ENCODE measurements around the gene ZNF496. TPM values are rescaled to one million over a fixed set of nuclear protein-coding genes. Genes with fewer than 3 reads are reported as not detected.
"Not testable (repeated sequence)": the region's sequence is repeated elsewhere in the genome, so short reads cannot be mapped to it uniquely, and the experiment has no call there.

ZNF496 gene
- total and polyA plus RNA-seq, 5 donors from 2014 or later, result 2.0 to 6.0 (median 3.7) TPM

DNA sequence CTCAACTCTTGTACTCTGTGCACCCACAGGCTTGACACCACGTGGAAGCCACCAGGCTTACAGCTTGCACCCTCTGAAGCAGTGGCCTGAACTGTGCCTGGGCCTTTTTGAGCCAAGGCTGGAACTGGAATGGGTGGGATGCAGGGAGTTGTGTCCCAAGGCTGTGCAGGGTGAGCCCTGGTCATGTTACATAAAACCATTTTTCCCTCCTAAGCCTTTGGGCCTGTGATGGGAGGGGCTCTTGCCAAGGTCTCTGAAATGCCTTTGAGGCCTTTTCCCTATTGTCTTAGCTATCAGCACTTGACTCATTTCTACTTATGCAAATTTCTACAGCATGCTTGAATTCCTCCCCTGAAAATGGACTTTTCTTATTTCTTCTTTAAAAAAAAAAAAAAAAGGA lies 61.7 kb downstream of the ZNF496 start:
- Mint-ChIP-seq H3K27me3 (peaks cover 15% of the 10 kb centered on the region), H3K36me3 (no peaks in the 10 kb centered on the region), H3K9me3 (peaks cover 4 to 22% (median 12%) of the 10 kb centered on the region in 7 donors), H3K27ac (no peak overlapping the region), H3K4me1 (no peaks in the 10 kb centered on the region), H3K4me3 (no peak overlapping the region)
- peaks cover 0 to 9% of the 10 kb centered on the region in 2 experiments for H3K9me3 ChIP-seq (ENCODE audit: control insufficient read depth in 2 of 2, low read length in 2 of 2)
- no peaks in the 10 kb centered on the region for H3K27me3 ChIP-seq (ENCODE audit: control insufficient read depth, insufficient read depth, low read length)
- no peak overlapping the region for H3K27ac ChIP-seq (ENCODE audit: insufficient read depth, low read length, poor library complexity, severe bottlenecking)
- no peak overlapping the region for H3K4me3 ChIP-seq (ENCODE audit: low read depth, low read length)
- H3K36me3 ChIP-seq (ENCODE audit: control insufficient read depth, insufficient read depth, low read length), result no peaks in the 10 kb centered on the region
- DNase-seq (no peak), ATAC-seq (ENCODE audit: low read depth in 2 of 2) (no peak)
- H3K4me1 ChIP-seq (ENCODE audit: control insufficient read depth, insufficient read depth, low read length, poor library complexity, severe bottlenecking), result no peaks in the 10 kb centered on the region

GRCh38 chr1:247269133-247269532 lies 62.5 kb downstream of the ZNF496 start:
- Mint-ChIP-seq H3K27ac (no peak overlapping the region), H3K9me3 (peaks cover 7 to 27% (median 12%) of the 10 kb centered on the region in 7 donors), H3K4me1 (no peaks in the 10 kb centered on the region), H3K36me3 (no peaks in the 10 kb centered on the region), H3K27me3 (peaks cover 15% of the 10 kb centered on the region), H3K4me3 (no peak overlapping the region)
- no peak overlapping the region for H3K27ac ChIP-seq (ENCODE audit: insufficient read depth, low read length, poor library complexity, severe bottlenecking)
- H3K4me1 ChIP-seq (ENCODE audit: control insufficient read depth, insufficient read depth, low read length, poor library complexity, severe bottlenecking), result no peaks in the 10 kb centered on the region
- no peak for DNase-seq
- H3K9me3 ChIP-seq (ENCODE audit: control insufficient read depth in 2 of 2, low read length in 2 of 2), result peaks cover 0 to 9% of the 10 kb centered on the region in 2 experiments
- no peak for ATAC-seq (ENCODE audit: low read depth in 2 of 2)
- no peaks in the 10 kb centered on the region for H3K27me3 ChIP-seq (ENCODE audit: control insufficient read depth, insufficient read depth, low read length)
- no peak overlapping the region for H3K4me3 ChIP-seq (ENCODE audit: low read depth, low read length)
- H3K36me3 ChIP-seq (ENCODE audit: control insufficient read depth, insufficient read depth, low read length), result no peaks in the 10 kb centered on the region

DNA sequence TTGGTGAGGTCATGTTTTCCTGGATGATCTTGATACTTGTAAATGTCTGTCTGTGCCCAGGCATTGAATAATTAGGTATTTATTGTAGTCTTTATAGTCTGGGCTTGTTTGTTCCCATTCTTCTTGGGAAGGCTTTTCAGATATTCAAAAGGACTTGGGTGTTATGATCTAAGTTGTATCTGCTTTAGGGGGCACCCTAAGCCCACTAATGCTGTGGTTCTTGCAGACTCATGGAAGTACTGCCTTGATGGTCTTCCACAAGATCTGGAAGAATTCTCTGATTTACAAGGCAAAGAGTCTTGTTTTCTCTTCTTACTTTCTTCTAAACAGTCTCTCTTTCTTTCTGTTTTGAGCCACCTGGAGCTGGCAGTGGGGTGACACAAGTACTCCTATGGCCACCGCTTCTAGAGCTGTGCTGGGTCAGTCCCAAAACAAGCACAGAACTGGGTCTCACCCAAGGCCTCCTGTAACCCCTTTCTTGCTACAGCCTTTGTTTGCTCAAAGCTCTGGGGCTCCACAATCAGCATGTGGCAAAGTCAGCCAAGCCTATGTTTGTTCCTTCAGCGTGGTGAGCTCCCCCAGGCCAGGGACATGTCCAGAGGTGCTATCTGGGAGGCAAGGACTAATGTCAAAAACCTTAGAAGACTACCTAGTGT lies 63.1 kb downstream of the ZNF496 start:
- no peak for DNase-seq

DNA sequence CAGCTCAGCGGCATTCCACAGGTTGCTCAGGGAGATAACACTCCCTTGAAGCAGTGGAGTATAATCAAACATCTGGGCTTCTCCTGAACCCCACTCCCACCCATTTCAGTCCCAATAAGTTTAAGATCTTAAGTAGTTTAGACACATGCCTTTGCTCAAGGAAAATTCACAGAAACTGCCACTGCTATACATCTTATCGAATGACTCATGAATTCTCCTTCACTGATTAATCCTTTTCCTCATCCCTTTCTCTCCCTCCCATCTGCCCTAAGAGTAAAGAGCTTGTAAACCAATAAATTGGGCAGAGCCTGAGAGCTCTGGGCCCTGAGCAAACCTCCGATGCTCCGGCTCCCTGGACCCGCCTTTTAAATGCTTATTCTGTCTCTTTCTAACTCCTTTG lies 65.6 kb downstream of the ZNF496 start:
- Histone ChIP-seq H3K27ac (ENCODE audit: insufficient read depth, low read length, poor library complexity, severe bottlenecking) (no peak overlapping the region), H3K4me3 (ENCODE audit: low read depth, low read length) (no peak overlapping the region), H3K36me3 (ENCODE audit: control insufficient read depth, insufficient read depth, low read length) (no peaks in the 10 kb centered on the region), H3K9me3 (ENCODE audit: control insufficient read depth in 2 of 2, low read length in 2 of 2) (peaks cover 0 to 4% of the 10 kb centered on the region in 2 experiments), H3K4me1 (ENCODE audit: control insufficient read depth, insufficient read depth, low read length, poor library complexity, severe bottlenecking) (no peaks in the 10 kb centered on the region), H3K27me3 (ENCODE audit: control insufficient read depth, insufficient read depth, low read length) (no peaks in the 10 kb centered on the region)
- DNase-seq, result no peak
- Mint-ChIP-seq H3K4me3 (no peak overlapping the region), H3K27me3 (peaks cover 20% of the 10 kb centered on the region), H3K27ac (no peak overlapping the region), H3K9me3 (peaks cover 8 to 21% (median 13%) of the 10 kb centered on the region in 7 donors), H3K4me1 (no peaks in the 10 kb centered on the region), H3K36me3 (no peaks in the 10 kb centered on the region)
- no peak for ATAC-seq (ENCODE audit: low read depth in 2 of 2)

More for the DNA sequence above, 63.1 kb downstream of the ZNF496 start:
- Mint-ChIP-seq H3K36me3 (no peaks in the 10 kb centered on the region), H3K27ac (no peak overlapping the region), H3K4me1 (no peaks in the 10 kb centered on the region), H3K27me3 (peaks cover 17% of the 10 kb centered on the region), H3K9me3 (peaks cover 7 to 28% (median 12%) of the 10 kb centered on the region in 7 donors), H3K4me3 (no peak overlapping the region)
- no peak for ATAC-seq (ENCODE audit: low read depth in 2 of 2)
- Histone ChIP-seq H3K27me3 (ENCODE audit: control insufficient read depth, insufficient read depth, low read length) (no peaks in the 10 kb centered on the region), H3K4me1 (ENCODE audit: control insufficient read depth, insufficient read depth, low read length, poor library complexity, severe bottlenecking) (no peaks in the 10 kb centered on the region), H3K27ac (ENCODE audit: insufficient read depth, low read length, poor library complexity, severe bottlenecking) (no peak overlapping the region), H3K4me3 (ENCODE audit: low read depth, low read length) (no peak overlapping the region), H3K36me3 (ENCODE audit: control insufficient read depth, insufficient read depth, low read length) (no peaks in the 10 kb centered on the region), H3K9me3 (ENCODE audit: control insufficient read depth in 2 of 2, low read length in 2 of 2) (peaks cover 0 to 9% of the 10 kb centered on the region in 2 experiments)

DNA sequence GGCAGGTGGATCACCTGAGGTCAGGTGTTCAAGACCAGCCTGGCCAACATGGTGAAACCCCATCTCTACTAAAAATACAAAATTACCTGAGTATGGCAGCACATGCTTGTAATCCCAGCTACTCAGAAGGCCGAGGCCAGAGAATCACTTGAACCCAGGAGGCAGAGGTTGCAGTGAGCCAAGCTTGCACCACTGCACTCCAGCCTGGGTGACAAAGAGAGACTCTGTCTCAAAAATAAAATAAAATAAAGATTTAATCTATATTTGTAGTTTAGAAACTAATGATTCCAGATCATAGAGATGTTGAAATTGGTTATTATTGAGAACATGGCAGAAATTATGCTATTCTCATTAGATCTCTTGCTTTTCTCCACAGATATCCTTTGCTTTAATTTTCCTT lies 75.9 kb downstream of the ZNF496 start, which contains the start of gene VN1R5:
Gene VN1R5, plus strand, starts transcription at position 301 of the 400 bp plus-strand sequence.
- H3K36me3 Mint-ChIP-seq; H3K27me3 ChIP-seq (ENCODE audit: control insufficient read depth, insufficient read depth, low read length); H3K4me1 Mint-ChIP-seq; H3K4me1 ChIP-seq (ENCODE audit: control insufficient read depth, insufficient read depth, low read length, poor library complexity, severe bottlenecking); H3K4me3 Mint-ChIP-seq; DNase-seq; H3K27me3 Mint-ChIP-seq; H3K27ac ChIP-seq (ENCODE audit: insufficient read depth, low read length, poor library complexity, severe bottlenecking); H3K4me3 ChIP-seq (ENCODE audit: low read depth, low read length); H3K36me3 ChIP-seq (ENCODE audit: control insufficient read depth, insufficient read depth, low read length); ATAC-seq (ENCODE audit: low read depth in 2 of 2); H3K9me3 ChIP-seq (ENCODE audit: control insufficient read depth in 2 of 2, low read length in 2 of 2); H3K27ac Mint-ChIP-seq: not testable (repeated sequence)
- H3K9me3 Mint-ChIP-seq, result peaks cover 0 to 16% (median 8%) of the 10 kb centered on the region in 7 donors

DNA sequence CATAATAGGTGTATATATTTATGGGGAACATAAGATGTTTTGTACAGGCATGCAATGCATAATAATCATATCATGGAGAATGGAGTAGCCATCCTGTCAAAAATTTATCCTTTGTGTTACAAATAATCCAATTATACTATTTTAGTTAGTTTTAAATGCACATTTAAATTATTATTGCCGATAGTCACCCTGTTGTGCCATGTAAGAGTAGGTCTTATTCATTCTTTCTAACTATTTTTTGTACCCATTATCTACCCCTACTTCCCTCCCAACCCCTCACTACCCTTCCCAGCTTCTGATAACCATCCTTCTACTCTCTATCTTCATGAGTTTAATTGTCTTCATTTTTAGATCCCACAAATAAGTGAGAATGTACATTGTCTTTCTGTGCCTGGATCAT lies 84.1 kb downstream of the ZNF496 start:
- no peak for ATAC-seq (ENCODE audit: low read depth in 2 of 2)
- peaks cover 0 to 6% of the 10 kb centered on the region in 2 experiments for H3K9me3 ChIP-seq (ENCODE audit: control insufficient read depth in 2 of 2, low read length in 2 of 2)

More for the DNA sequence above, 84.1 kb downstream of the ZNF496 start:
- Mint-ChIP-seq H3K36me3 (no peaks in the 10 kb centered on the region), H3K27ac (no peak overlapping the region), H3K27me3 (peaks cover 4% of the 10 kb centered on the region), H3K4me1 (no peaks in the 10 kb centered on the region), H3K4me3 (no peak overlapping the region), H3K9me3 (peaks cover 5 to 41% (median 25%) of the 10 kb centered on the region in 7 donors)
- Histone ChIP-seq H3K4me1 (ENCODE audit: control insufficient read depth, insufficient read depth, low read length, poor library complexity, severe bottlenecking) (no peaks in the 10 kb centered on the region), H3K4me3 (ENCODE audit: low read depth, low read length) (no peak overlapping the region), H3K36me3 (ENCODE audit: control insufficient read depth, insufficient read depth, low read length) (no peaks in the 10 kb centered on the region), H3K27me3 (ENCODE audit: control insufficient read depth, insufficient read depth, low read length) (no peaks in the 10 kb centered on the region), H3K27ac (ENCODE audit: insufficient read depth, low read length, poor library complexity, severe bottlenecking) (no peak overlapping the region)
- DNase-seq, result no peak

Other genes with a start within 250 kb of the ZNF496 start
- gene ZNF669, start 227.5 kb downstream of the ZNF496 start, total RNA-seq, result 15.7 TPM
- 10 to 100 TPM; 10.1 to 24.9 (median 14.8) TPM for gene ZNF669, start 227.5 kb downstream of the ZNF496 start, polyA plus RNA-seq
- gene ZNF124, start 159.8 kb downstream of the ZNF496 start, total RNA-seq, result 15.0 TPM
- gene ZNF124, start 159.8 kb downstream of the ZNF496 start, polyA plus RNA-seq, result 1 to 10 TPM; 4.7 to 8.0 (median 6.9) TPM
- not detected for gene VN1R5, start 75.8 kb downstream of the ZNF496 start, total RNA-seq
- gene VN1R5, start 75.8 kb downstream of the ZNF496 start, polyA plus RNA-seq, result not detected
- gene NLRP3, start 84.3 kb upstream of the ZNF496 start, total RNA-seq, result 2.0 TPM
- gene NLRP3, start 84.3 kb upstream of the ZNF496 start, polyA plus RNA-seq, result under 1 TPM in 2 of 4 donors, not detected in 2; 0.10 to 0.34 TPM
- gene OR2B11, start 126.2 kb upstream of the ZNF496 start, total RNA-seq, result not detected
- not detected for gene OR2B11, start 126.2 kb upstream of the ZNF496 start, polyA plus RNA-seq
- not detected for gene OR2C3, start 204.6 kb upstream of the ZNF496 start, total RNA-seq
- gene OR2C3, start 204.6 kb upstream of the ZNF496 start, polyA plus RNA-seq, result not detected
- gene GCSAML, start 217.3 kb upstream of the ZNF496 start, total RNA-seq, result 0.67 TPM
- not detected for gene GCSAML, start 217.3 kb upstream of the ZNF496 start, polyA plus RNA-seq